ENCODE data around the gene RUNX1. TPM values are rescaled to one million over a fixed set of nuclear protein-coding genes. Genes with fewer than 3 reads are reported as not detected.

RUNX1 gene
- total RNA-seq, 1 experiment from 2014 or later: 0.52 TPM

- no peaks in the 10 kb centered on the region for H3K4me1 ChIP-seq (ENCODE audit: insufficient read depth, low read length, poor library complexity, severe bottlenecking)
- CTCF ChIA-PET: no interaction called here
- H3K27me3 ChIP-seq (replicated peaks; ENCODE audit: insufficient read depth, low read depth, low read length, poor library complexity): no peaks in the 10 kb centered on the region
- H3K9me3 ChIP-seq (ENCODE audit: low read depth, low read length, poor library complexity, severe bottlenecking): no peaks in the 10 kb centered on the region
- H3K4me3 ChIP-seq (ENCODE audit: low read depth, low read length, poor library complexity, severe bottlenecking): no peak overlapping the region
- TF ChIP-seq EZH2 (IDR thresholded peaks at IDR 0.05; ENCODE audit: borderline replicate concordance, low read depth, low read length, poor library complexity, severe bottlenecking) (no peak), CTCF (conservative IDR thresholded peaks at IDR 0.05; ENCODE audit: low read depth, low read length) (no peak)
- no peaks in the 10 kb centered on the region for H3K36me3 ChIP-seq (ENCODE audit: insufficient read depth, low read length, poor library complexity, severe bottlenecking)
- POLR2A ChIA-PET (ENCODE audit: low non-redundant PET): no interaction called here
- intact Hi-C loops (cut with micrococcal nuclease; ENCODE audit: unreplicated experiment): no loop called here
- no TSS peak for BruUV-seq (replicated peaks)
- H3K27ac ChIP-seq (ENCODE audit: low read depth, low read length, poor library complexity, severe bottlenecking): no peak overlapping the region
- DNase-seq (ENCODE audit: low spot score): no peak
Observed at GRCh38 chr21:34857122-34857713, 191.9 kb downstream of the RUNX1 start.

- ChIA-PET POLR2A (ENCODE audit: low non-redundant PET) (no interaction called here), CTCF (no interaction called here)
- Histone ChIP-seq H3K36me3 (ENCODE audit: insufficient read depth, low read length, poor library complexity, severe bottlenecking) (no peaks in the 10 kb centered on the region), H3K27ac (ENCODE audit: low read depth, low read length, poor library complexity, severe bottlenecking) (no peak overlapping the region), H3K27me3 (replicated peaks; ENCODE audit: insufficient read depth, low read depth, low read length, poor library complexity) (no peaks in the 10 kb centered on the region), H3K9me3 (ENCODE audit: low read depth, low read length, poor library complexity, severe bottlenecking) (no peaks in the 10 kb centered on the region), H3K4me1 (ENCODE audit: insufficient read depth, low read length, poor library complexity, severe bottlenecking) (no peaks in the 10 kb centered on the region), H3K4me3 (ENCODE audit: low read depth, low read length, poor library complexity, severe bottlenecking) (no peak overlapping the region)
- intact Hi-C loops (cut with micrococcal nuclease; ENCODE audit: unreplicated experiment): no loop called here
- no TSS peak for BruUV-seq (replicated peaks)
- no peak for DNase-seq (ENCODE audit: low spot score)
- no peak for TF ChIP-seq CTCF (conservative IDR thresholded peaks at IDR 0.05; ENCODE audit: low read depth, low read length)
- no peak for TF ChIP-seq EZH2 (IDR thresholded peaks at IDR 0.05; ENCODE audit: borderline replicate concordance, low read depth, low read length, poor library complexity, severe bottlenecking)
Observed at GRCh38 chr21:34852448-34852847, 196.7 kb downstream of the RUNX1 start.

GRCh38 chr21:34850166-34850690 is 198.9 kb downstream of the RUNX1 start:
- ChIA-PET CTCF (no interaction called here), POLR2A (ENCODE audit: low non-redundant PET) (no interaction called here)
- BruUV-seq (replicated peaks): no TSS peak
- Histone ChIP-seq H3K4me3 (ENCODE audit: low read depth, low read length, poor library complexity, severe bottlenecking) (no peak overlapping the region), H3K27ac (ENCODE audit: low read depth, low read length, poor library complexity, severe bottlenecking) (no peak overlapping the region), H3K36me3 (ENCODE audit: insufficient read depth, low read length, poor library complexity, severe bottlenecking) (no peaks in the 10 kb centered on the region), H3K4me1 (ENCODE audit: insufficient read depth, low read length, poor library complexity, severe bottlenecking) (no peaks in the 10 kb centered on the region), H3K27me3 (replicated peaks; ENCODE audit: insufficient read depth, low read depth, low read length, poor library complexity) (no peaks in the 10 kb centered on the region), H3K9me3 (ENCODE audit: low read depth, low read length, poor library complexity, severe bottlenecking) (no peaks in the 10 kb centered on the region)
- DNase-seq (ENCODE audit: low spot score): no peak
- intact Hi-C loops (cut with micrococcal nuclease; ENCODE audit: unreplicated experiment): no loop called here
- no peak for TF ChIP-seq CTCF (conservative IDR thresholded peaks at IDR 0.05; ENCODE audit: low read depth, low read length)
- TF ChIP-seq EZH2 (IDR thresholded peaks at IDR 0.05; ENCODE audit: borderline replicate concordance, low read depth, low read length, poor library complexity, severe bottlenecking): no peak

Measured in A673 (cell line).